Right lobe of liver (tissue), 6 donors: ENCODE data around the gene METTL16. TPM values are rescaled to one million over a fixed set of nuclear protein-coding genes. Genes with fewer than 3 reads are reported as not detected.

Experiments
- ATAC-seq, 4 donors: fragments of 200-7000 bp; cut with Tn5 transposase; one replicate each; pipeline ENCODE4 v1.9.1; 2020; ENCODE audit warnings: mild to moderate bottlenecking in 4 of 4, moderate library complexity in 4 of 4
- DNase-seq, 3 donors: peaks; one replicate each; pipeline ENCODE4 v3.0.0-alpha.2; 2020
- H3K27ac ChIP-seq, 3 donors: fragments of 200-600 bp; one replicate each; pipeline ENCODE4 v1.8.0; 2022
- H3K27me3 ChIP-seq, 2 donors: fragments of 200-600 bp; one replicate each; pipeline ENCODE4 v1.8.0; 2022
- H3K36me3 ChIP-seq, 4 donors: fragments of 200-600 bp; sonication (generic) in 1 of 4; one replicate each; pipeline versions ENCODE4 v1.5.1 to v1.8.0; 2017 to 2022; ENCODE audit warnings: control low read depth in 1 of 4
- H3K4me1 ChIP-seq, 4 donors: fragments of 200-600 bp; sonication (generic) in 1 of 4; one replicate each; pipeline versions ENCODE4 v1.5.1 to v1.8.0; 2017 to 2022; ENCODE audit warnings: control low read depth in 1 of 4
- H3K4me3 ChIP-seq, 3 donors: fragments of 200-600 bp; one replicate each; pipeline ENCODE4 v1.8.0; 2022
- H3K9me3 ChIP-seq, 4 donors: fragments of 200-600 bp; sonication (generic) in 1 of 4; one replicate each; pipeline versions ENCODE4 v1.5.1 to v1.8.0; 2017 to 2022; ENCODE audit warnings: control low read depth in 1 of 4
- POLR2A ChIP-seq: fragments of 450-650 bp; IDR thresholded peaks from one replicate; pipeline ENCODE4 v1.6.1; 2017; ENCODE audit warnings: antibody characterized with exemption, mild to moderate bottlenecking
- WGBS: methylation state at CpG from one replicate; pipeline ENCODE4 v1.1.6; 2018; ENCODE audit warnings: low coverage, low lambda C conversion rate; ENCODE audit not compliant: insufficient coverage; ENCODE audit errors: missing lambda C conversion rate; 5-methylcytosine and 5-hydroxymethylcytosine counted together
- intact Hi-C, 2 donors: fragments of 100-400 bp; cut with DNase I; formaldehyde crosslinking; loops; one replicate each; pipeline versions ENCODE4 v1.11.2 to v1.14.1; 2022
- total RNA-seq, 6 experiments: library from RNA; depleted of rRNA in 2 of 6; stranded (reverse); fragments of >200 nt in 2 of 6; fragmentation: NEBNext Ultra II Directional in 3 of 6; extraction: Animal tissue kit (Norgen Biotek cat#: 25700) in 3 of 6; gene quantifications; one replicate each; pipeline versions ENCODE4 v1.1.0 to v1.2.4, GENCODE V29; 2016 to 2023
- TF ChIP-seq, protein P1 (sequence below), 4 donors: fragments of 200-600 bp in 3 of 4; fragments of 450-650 bp in 1 of 4; IDR thresholded peaks; one replicate each; pipeline versions ENCODE4 v1.5.1 to v1.8.0; 2016 to 2022; ENCODE audit warnings: antibody characterized with exemption in 4 of 4, mild to moderate bottlenecking in 2 of 4
- donor health status: DM: no; HTN: yes; CAD: no.
- donor health status: DM: no; HTN: no; CAD: no.
- donor health status: DM: no; HTN: no; CAD: no.
- donor health status: DM: no; HTN: yes; CAD: no.
- donor health status: DM: no; HTN: yes; CAD: no.

The METTL16 gene
- total RNA-seq, 6 experiments from 2014 or later: 8.4 to 12.1 (median 9.3) TPM

DNA sequence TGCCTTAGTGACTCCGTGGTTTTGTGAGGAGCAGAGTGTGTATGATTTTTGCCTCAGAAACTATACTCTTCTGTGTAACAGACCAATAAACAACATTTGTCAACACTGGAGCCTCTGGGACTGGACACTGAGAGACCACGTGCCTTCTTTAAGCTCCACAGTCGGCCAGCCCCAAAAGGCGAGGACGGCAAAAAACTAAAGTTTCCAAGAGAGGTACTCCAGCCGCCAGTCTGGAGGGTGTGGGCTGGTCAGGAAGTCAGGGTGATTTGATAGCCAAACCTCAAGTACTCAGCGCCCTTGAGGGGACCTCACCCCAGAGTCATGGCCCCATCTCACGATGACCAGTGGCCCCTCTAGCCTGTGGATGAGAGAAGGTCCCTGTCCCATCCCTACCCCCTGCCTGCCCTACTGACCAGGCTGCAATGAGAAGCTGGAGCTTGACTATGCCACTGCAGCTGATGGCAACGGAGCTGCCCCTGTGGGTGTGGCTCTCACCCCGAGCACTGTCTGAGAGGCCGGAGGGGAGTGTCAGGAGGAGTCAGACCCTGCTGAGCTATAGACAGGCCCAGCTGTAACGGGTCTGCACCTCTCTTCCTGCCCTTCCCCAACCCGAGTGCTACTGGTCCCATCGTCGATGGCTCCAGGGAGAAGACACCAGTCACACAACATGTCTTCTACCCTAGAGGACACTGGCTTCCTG lies 130.6 kb downstream of the METTL16 start:
- intact Hi-C loops: loop anchor here in 1 of 2 donors (5.0 kb wide), 1 partner anchor 36 kb away; no protein-coding TSS in a partner anchor
- WGBS: 74% methylated on average over 4 of the region's 15 CpGs
- Histone ChIP-seq H3K9me3 (no peaks in the 10 kb centered on the region), H3K4me1 (peaks cover 0 to 18% (median 8%) of the 10 kb centered on the region in 4 donors), H3K36me3 (peaks cover 0 to 3% (median 0%) of the 10 kb centered on the region in 4 donors), H3K27me3 (no peaks in the 10 kb centered on the region), H3K4me3 (no peak overlapping the region), H3K27ac (no peak overlapping the region)
- no peak for ATAC-seq
- TF ChIP-seq POLR2A: no peak
- TF ChIP-seq, protein P1, sequence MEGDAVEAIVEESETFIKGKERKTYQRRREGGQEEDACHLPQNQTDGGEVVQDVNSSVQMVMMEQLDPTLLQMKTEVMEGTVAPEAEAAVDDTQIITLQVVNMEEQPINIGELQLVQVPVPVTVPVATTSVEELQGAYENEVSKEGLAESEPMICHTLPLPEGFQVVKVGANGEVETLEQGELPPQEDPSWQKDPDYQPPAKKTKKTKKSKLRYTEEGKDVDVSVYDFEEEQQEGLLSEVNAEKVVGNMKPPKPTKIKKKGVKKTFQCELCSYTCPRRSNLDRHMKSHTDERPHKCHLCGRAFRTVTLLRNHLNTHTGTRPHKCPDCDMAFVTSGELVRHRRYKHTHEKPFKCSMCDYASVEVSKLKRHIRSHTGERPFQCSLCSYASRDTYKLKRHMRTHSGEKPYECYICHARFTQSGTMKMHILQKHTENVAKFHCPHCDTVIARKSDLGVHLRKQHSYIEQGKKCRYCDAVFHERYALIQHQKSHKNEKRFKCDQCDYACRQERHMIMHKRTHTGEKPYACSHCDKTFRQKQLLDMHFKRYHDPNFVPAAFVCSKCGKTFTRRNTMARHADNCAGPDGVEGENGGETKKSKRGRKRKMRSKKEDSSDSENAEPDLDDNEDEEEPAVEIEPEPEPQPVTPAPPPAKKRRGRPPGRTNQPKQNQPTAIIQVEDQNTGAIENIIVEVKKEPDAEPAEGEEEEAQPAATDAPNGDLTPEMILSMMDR (IDR thresholded peaks at IDR 0.05): no peak
- no peak for DNase-seq

DNA sequence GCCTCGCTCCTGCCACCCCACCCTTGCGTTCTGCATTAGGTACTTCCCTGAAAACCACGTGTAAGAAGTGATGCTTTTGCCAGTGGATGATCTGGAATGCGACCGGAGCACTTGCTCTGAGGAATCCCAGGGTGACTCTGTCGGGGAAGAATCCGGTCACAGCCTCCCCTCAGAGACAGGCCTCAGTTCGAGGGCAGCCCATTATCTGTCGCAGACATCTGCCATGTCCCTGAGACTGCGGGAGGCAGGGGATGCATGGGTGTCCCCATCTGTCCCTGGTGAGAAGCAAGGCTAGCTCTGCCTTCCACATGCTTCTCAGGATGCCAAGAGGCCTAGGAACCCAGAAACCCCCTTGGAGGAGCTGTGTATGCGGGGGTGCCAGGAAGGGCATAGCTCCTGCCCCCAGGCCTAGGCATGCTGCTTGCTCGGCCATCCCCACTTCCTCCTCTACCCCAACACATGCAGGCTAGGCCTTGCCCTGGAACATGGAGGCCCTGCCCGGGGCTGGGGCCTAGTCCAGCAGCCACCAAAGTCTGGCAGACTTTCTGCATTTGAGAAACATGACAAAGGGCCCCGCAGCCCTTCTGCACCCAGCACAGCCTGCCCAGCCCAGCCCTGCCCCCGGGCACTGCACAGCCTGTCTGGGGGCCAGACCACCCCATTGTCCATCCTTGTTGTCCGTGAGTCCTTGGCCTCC lies 131.3 kb downstream of the METTL16 start:
- Histone ChIP-seq H3K27me3 (no peaks in the 10 kb centered on the region), H3K27ac (no peak overlapping the region), H3K4me3 (no peak overlapping the region), H3K36me3 (peaks cover 0 to 2% (median 0%) of the 10 kb centered on the region in 4 donors), H3K9me3 (no peaks in the 10 kb centered on the region), H3K4me1 (peaks cover 0 to 18% (median 8%) of the 10 kb centered on the region in 4 donors)
- ATAC-seq (no peak), DNase-seq (no peak)
- intact Hi-C loops: loop anchor here in 1 of 2 donors (5.0 kb wide), 1 partner anchor 37 kb away; no protein-coding TSS in a partner anchor
- TF ChIP-seq, protein P1 (IDR thresholded peaks at IDR 0.05): no peak
- no peak for TF ChIP-seq POLR2A
- WGBS: 57% methylated on average over 2 of the region's 16 CpGs

DNA sequence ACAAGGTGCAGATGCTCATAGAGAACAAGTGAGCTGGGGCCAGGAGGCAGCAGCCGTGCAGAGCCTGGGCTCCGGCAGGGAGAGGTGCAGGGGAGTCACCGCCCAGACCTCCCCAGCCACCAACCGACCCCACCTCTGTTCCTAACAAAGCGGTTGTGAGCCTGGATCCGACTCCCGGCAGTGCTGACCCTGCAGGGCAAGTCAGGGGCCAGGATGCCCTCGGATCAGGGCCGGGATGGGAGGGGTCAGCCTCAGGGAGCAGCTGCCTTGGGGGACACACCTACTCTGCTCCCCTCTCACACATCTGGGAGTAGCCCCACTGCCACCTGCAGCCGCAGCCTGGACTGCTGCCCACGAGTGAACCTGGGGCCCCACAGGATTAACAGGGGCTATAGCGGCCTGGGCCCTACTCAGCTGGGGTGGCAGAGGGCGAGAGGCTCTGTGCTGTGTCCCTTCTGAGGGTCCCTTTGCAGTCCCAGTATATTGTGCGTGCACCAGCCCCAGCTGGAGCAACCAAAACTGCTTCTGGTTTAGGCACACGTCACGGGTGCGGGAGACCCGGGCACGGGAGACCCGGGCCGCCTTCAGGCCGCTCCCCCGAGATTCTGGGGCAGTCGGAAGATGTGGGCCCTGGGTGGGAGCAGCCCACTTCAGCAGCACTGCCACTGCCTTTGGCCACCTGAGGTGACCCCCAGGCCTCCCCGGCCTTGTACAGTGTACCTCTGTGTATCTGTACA lies 132.0 kb downstream of the METTL16 start:
- Histone ChIP-seq H3K4me3 (no peak overlapping the region), H3K27ac (no peak overlapping the region), H3K27me3 (no peaks in the 10 kb centered on the region), H3K9me3 (no peaks in the 10 kb centered on the region), H3K4me1 (peaks cover 0 to 18% (median 8%) of the 10 kb centered on the region in 4 donors), H3K36me3 (peaks cover 0 to 2% (median 0%) of the 10 kb centered on the region in 4 donors)
- intact Hi-C loops: loop anchor here in 1 of 2 donors (5.0 kb wide), 1 partner anchor 38 kb away; no protein-coding TSS in a partner anchor
- TF ChIP-seq, protein P1 (IDR thresholded peaks at IDR 0.05): no peak
- TF ChIP-seq POLR2A: no peak
- ATAC-seq (no peak), DNase-seq (no peak)
- WGBS: no CpG with 5 or more reads among the region's 25 CpGs

DNA sequence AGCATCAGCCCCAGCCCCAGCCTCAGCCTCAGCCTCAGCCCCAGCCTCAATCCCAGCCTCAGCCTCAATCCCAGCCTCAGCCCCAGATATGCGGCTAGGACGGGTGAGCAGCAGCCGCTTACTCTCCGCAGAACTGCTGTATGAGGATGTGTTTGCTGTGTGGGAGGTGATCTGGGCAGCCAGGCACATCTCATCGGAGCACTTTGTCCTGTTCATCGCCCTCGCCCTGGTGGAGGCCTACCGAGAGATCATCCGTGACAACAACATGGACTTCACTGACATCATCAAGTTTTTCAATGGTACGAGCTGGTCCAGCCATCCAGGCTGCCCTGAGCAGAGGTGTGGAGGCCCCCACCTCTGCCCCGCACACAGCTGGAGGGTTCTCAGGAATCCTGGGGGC lies 132.8 kb downstream of the METTL16 start:
- ATAC-seq: no peak
- H3K36me3 ChIP-seq: peaks cover 0 to 2% (median 0%) of the 10 kb centered on the region in 4 donors
- H3K4me3 ChIP-seq: no peak overlapping the region
- DNase-seq: no peak
- WGBS: no CpG with 5 or more reads among the region's 11 CpGs
- no peak overlapping the region for H3K27ac ChIP-seq
- H3K9me3 ChIP-seq: no peaks in the 10 kb centered on the region
- no peaks in the 10 kb centered on the region for H3K27me3 ChIP-seq
- intact Hi-C loops: no loop called here
- TF ChIP-seq, protein P1 (IDR thresholded peaks at IDR 0.05): no peak
- TF ChIP-seq POLR2A: no peak
- peaks cover 0 to 17% (median 7%) of the 10 kb centered on the region in 4 donors for H3K4me1 ChIP-seq
